HepG2 (cell line): ENCODE data around the gene PDZD4. TPM values are rescaled to one million over a fixed set of nuclear protein-coding genes. Genes with fewer than 3 reads are reported as not detected.

ENCODE experiments used
- BCL3 ChIP-seq: sonication (generic); formaldehyde crosslinking; IDR thresholded peaks from 2 replicates; pipeline ENCODE4 v1.5.1; 2020; ENCODE audit warnings: mild to moderate bottlenecking, missing genetic modification reagents, moderate library complexity
- E2F5 ChIP-seq: sonication (generic); formaldehyde crosslinking; conservative IDR thresholded peaks from 2 replicates; pipeline ENCODE4 v1.4.0; 2020; ENCODE audit warnings: missing genetic modification reagents
- EED ChIP-seq: sonication (generic); formaldehyde crosslinking; IDR thresholded peaks from 2 replicates; pipeline ENCODE4 v1.5.0; 2020; ENCODE audit warnings: mild to moderate bottlenecking, missing genetic modification reagents
- FOSL2 ChIP-seq: sonication (generic); formaldehyde crosslinking; IDR thresholded peaks from 2 replicates; pipeline ENCODE4 v1.4.0; 2020; ENCODE audit warnings: missing genetic modification reagents
- GATAD1 ChIP-seq: IDR thresholded peaks from 2 replicates; pipeline ENCODE4 v1.6.1; 2016; ENCODE audit warnings: missing genetic modification reagents, missing compliant biosample characterization
- KDM5A ChIP-seq: fragments of 200-600 bp; sonication (generic); IDR thresholded peaks from 2 replicates; pipeline ENCODE4 v1.7.0; 2018; ENCODE audit warnings: antibody characterized with exemption, mild to moderate bottlenecking, low read length, borderline replicate concordance
- NFE2 ChIP-seq: sonication (generic); formaldehyde crosslinking; IDR thresholded peaks from 2 replicates; pipeline ENCODE4 v1.4.0; 2020; ENCODE audit warnings: missing genetic modification reagents
- NFKBIZ ChIP-seq: IDR thresholded peaks from 2 replicates; pipeline ENCODE4 v1.6.1; 2018; ENCODE audit warnings: missing genetic modification reagents, missing compliant biosample characterization
- PHF5A ChIP-seq: IDR thresholded peaks from one replicate; pipeline ENCODE4 v1.6.1; 2018; ENCODE audit warnings: low read depth, missing genetic modification reagents; ENCODE audit not compliant: unreplicated experiment
- POGZ ChIP-seq: sonication (generic); formaldehyde crosslinking; IDR thresholded peaks from 2 replicates; pipeline ENCODE4 v1.4.0; 2020; ENCODE audit warnings: mild to moderate bottlenecking, missing genetic modification reagents
- REL ChIP-seq: sonication (generic); formaldehyde crosslinking; conservative IDR thresholded peaks from 2 replicates; pipeline ENCODE4 v1.8.0; 2022; ENCODE audit warnings: mild to moderate bottlenecking, missing genetic modification reagents, moderate library complexity
- SCMH1 ChIP-seq: sonication (generic); formaldehyde crosslinking; IDR thresholded peaks from 2 replicates; pipeline ENCODE4 v1.9.0; 2021; ENCODE audit warnings: missing genetic modification reagents, mild to moderate bottlenecking, borderline replicate concordance
- SRSF4 ChIP-seq: fragments of 200-400 bp; formaldehyde crosslinking; IDR thresholded peaks from one replicate; pipeline ENCODE4 v1.6.1; 2018; ENCODE audit warnings: mild to moderate bottlenecking, low read depth, low read length, moderate library complexity; ENCODE audit not compliant: poor library complexity, severe bottlenecking
- TCF12 ChIP-seq, 2 experiments: fragments of 450-650 bp in 1 of 2; sonication (generic) in 1 of 2; formaldehyde crosslinking in 1 of 2; IDR thresholded peaks; 2 replicates each; pipeline versions ENCODE4 v1.6.1 to v1.8.0; 2017 to 2022; ENCODE audit warnings: antibody characterized with exemption in 1 of 2, mild to moderate bottlenecking in 1 of 2, missing genetic modification reagents in 1 of 2, moderate library complexity in 1 of 2
- TFDP2 ChIP-seq: sonication (generic); formaldehyde crosslinking; IDR thresholded peaks from 2 replicates; pipeline ENCODE4 v1.4.0; 2020; ENCODE audit warnings: missing genetic modification reagents
- ZFP1 ChIP-seq: IDR thresholded peaks from 2 replicates; pipeline ENCODE4 v1.6.1; 2016
- ZFP36L1 ChIP-seq: sonication (generic); formaldehyde crosslinking; IDR thresholded peaks from 2 replicates; pipeline ENCODE4 v1.8.0; 2022; ENCODE audit warnings: mild to moderate bottlenecking, missing genetic modification reagents, moderate library complexity
- ZNF18 ChIP-seq: sonication (generic); formaldehyde crosslinking; IDR thresholded peaks from 2 replicates; pipeline ENCODE4 v1.8.0; 2022; ENCODE audit warnings: mild to moderate bottlenecking, missing genetic modification reagents; ENCODE audit not compliant: insufficient replicate concordance
- ZNF232 ChIP-seq: sonication (generic); formaldehyde crosslinking; IDR thresholded peaks from 2 replicates; pipeline ENCODE4 v1.4.0; 2020; ENCODE audit warnings: missing genetic modification reagents, borderline replicate concordance
- ZNF34 ChIP-seq: sonication (generic); formaldehyde crosslinking; IDR thresholded peaks from 2 replicates; pipeline ENCODE4 v1.4.0; 2020; ENCODE audit warnings: mild to moderate bottlenecking, missing genetic modification reagents, borderline replicate concordance
- ZNF383 ChIP-seq: sonication (generic); formaldehyde crosslinking; IDR thresholded peaks from 2 replicates; pipeline ENCODE4 v1.4.0; 2020; ENCODE audit warnings: missing genetic modification reagents, mild to moderate bottlenecking, borderline replicate concordance
- ZNF460 ChIP-seq: sonication (generic); formaldehyde crosslinking; IDR thresholded peaks from 2 replicates; pipeline ENCODE4 v1.5.1; 2020; ENCODE audit warnings: missing genetic modification reagents, mild to moderate bottlenecking, borderline replicate concordance
- ZNF577 ChIP-seq: sonication (generic); formaldehyde crosslinking; IDR thresholded peaks from 2 replicates; pipeline ENCODE4 v1.4.0; 2020; ENCODE audit warnings: mild to moderate bottlenecking, low read depth, missing genetic modification reagents, borderline replicate concordance
- ZNF7 ChIP-seq: IDR thresholded peaks from 2 replicates; pipeline ENCODE4 v1.6.1; 2016; ENCODE audit warnings: missing biosample characterization, missing genetic modification reagents
- ZNF761 ChIP-seq: sonication (generic); formaldehyde crosslinking; conservative IDR thresholded peaks from 2 replicates; pipeline ENCODE4 v1.4.0; 2020; ENCODE audit warnings: mild to moderate bottlenecking, missing genetic modification reagents
- polyA plus RNA-seq, 8 experiments: library from polyadenylated mRNA; depleted of rRNA in 3 of 8; stranded (reverse) in 7 of 8; unstranded in 1 of 8; fragments of >200 nt; fragmentation: Illumina TruSeq in 4 of 8; extraction: Trizol in 4 of 8; gene quantifications; 2 replicates each; pipeline versions ENCODE4 v1.2.1 to v1.2.3, GENCODE V29; 2011 to 2016; ENCODE audit warnings: low read depth in 4 of 8, missing spikeins in 1 of 8, mixed read lengths in 1 of 8; ENCODE audit not compliant: insufficient read depth in 1 of 8
- total RNA-seq, 5 experiments: library from RNA; depleted of rRNA; stranded (reverse); fragments of >200 nt; fragmentation: Illumina TruSeq; extraction: Trizol; gene quantifications; 2 replicates each; pipeline ENCODE4 v1.2.3, GENCODE V29; 2016; ENCODE audit warnings: low read depth in 1 of 5

PDZD4 gene
- total and polyA plus RNA-seq, 2 of the 13 experiments (the other 11 are each of a cell fraction or from before 2014, with no cell fraction given) = not detected

GRCh38 chrX:153794018-153794896 is 36.1 kb downstream of the PDZD4 start, which contains the start of the genes IDH3G and SSR4 (continued):
- TF ChIP-seq ZNF460 (no peak), TFDP2 (CRISPR knock-in tag) (peak; percentile 34; the same call in 1 of the 2 replicates), ZFP1 (CRISPR knock-in tag) (no peak), ZNF232 (CRISPR knock-in tag) (no peak), SCMH1 (CRISPR knock-in tag) (no peak), ZNF761 (no peak), GATAD1 (CRISPR knock-in tag) (peak; percentile 81), NFKBIZ (CRISPR knock-in tag) (no peak), NFE2 (no peak), ZNF34 (0 out of 2 replicates have a peak, but pooled peaks have one; percentile 36), ZNF7 (CRISPR knock-in tag) (no peak), FOSL2 (CRISPR knock-in tag) (no peak; the same call in 1 of the 2 replicates), E2F5 (CRISPR knock-in tag) (no peak), TCF12 (IDR thresholded peaks at IDR 0.05) (no peak), TCF12 (CRISPR knock-in tag; IDR thresholded peaks at IDR 0.05) (no peak), KDM5A (peak; percentile 66; the same call in 1 of the 2 replicates), POGZ (peak; percentile 78), REL (CRISPR knock-in tag) (0 out of 2 replicates have a peak, but pooled peaks have one; percentile 61), EED (CRISPR knock-in tag) (peak; percentile 60; the same call in 1 of the 2 replicates), ZNF577 (CRISPR knock-in tag) (no peak), SRSF4 (no peak), ZFP36L1 (CRISPR knock-in tag) (peak; percentile 47; the same call in 1 of the 2 replicates), BCL3 (CRISPR knock-in tag) (peak; percentile 79; the same call in 1 of the 2 replicates), ZNF383 (CRISPR knock-in tag) (no peak), PHF5A (no peak), ZNF18 (peak; percentile 37)
